CD4-positive, alpha-beta memory T cell (primary cell): Measurements from ENCODE around the gene STAP2. TPM values are rescaled to one million over a fixed set of nuclear protein-coding genes. Genes with fewer than 3 reads are reported as not detected.

ENCODE experiments used
- CTCF ChIA-PET: fragments of 350-600 bp; sonication (Branson Sonifier 250); formaldehyde crosslinking; loops from one replicate; lab custom pipeline; 2021; ENCODE audit warnings: inconsistent platforms; ENCODE audit not compliant: partially characterized antibody; lab: Charles Lee
- POLR2A ChIA-PET: fragments of 350-600 bp; sonication (Branson Sonifier 250); formaldehyde crosslinking; loops from one replicate; lab custom pipeline; 2021; ENCODE audit not compliant: partially characterized antibody; lab: Charles Lee
- DNase-seq, 5 donors: peaks; one replicate each; pipeline versions ENCODE4 v3.0.0 to v3.0.0-alpha.2; 2020 to 2022; ENCODE audit warnings: mixed read lengths in 1 of 5
- H3K27ac ChIP-seq: one replicate; pipeline ENCODE4 v1.7.0; 2013; ENCODE audit warnings: low read depth, low read length
- H3K27me3 ChIP-seq: 2 replicates; pipeline ENCODE4 v1.7.0; 2013; ENCODE audit warnings: mild to moderate bottlenecking, low read length, moderate library complexity; ENCODE audit not compliant: insufficient read depth
- H3K36me3 ChIP-seq: 2 replicates; pipeline ENCODE4 v1.7.0; 2013; ENCODE audit warnings: mild to moderate bottlenecking, low read length, moderate library complexity; ENCODE audit not compliant: insufficient read depth
- H3K4me1 ChIP-seq: 2 replicates; pipeline ENCODE4 v1.7.0; 2013; ENCODE audit warnings: mild to moderate bottlenecking, low read length, moderate library complexity; ENCODE audit not compliant: insufficient read depth
- H3K4me3 ChIP-seq, 2 donors: one replicate each; pipeline ENCODE4 v1.7.0; 2013; ENCODE audit warnings: low read length in 2 of 2, mild to moderate bottlenecking in 1 of 2
- H3K9me3 ChIP-seq, 2 donors: one replicate each; pipeline ENCODE4 v1.7.0; 2013; ENCODE audit warnings: low read length in 2 of 2, control low read depth in 1 of 2; ENCODE audit not compliant: control insufficient read depth in 1 of 2
- H3K27ac Mint-ChIP-seq, 7 donors: one replicate each; pipeline ENCODE4 v1.8.0; 2020 to 2021; ENCODE audit warnings: mixed read lengths in 7 of 7, mild to moderate bottlenecking in 6 of 7, inconsistent platforms in 3 of 7, moderate library complexity in 3 of 7
- H3K27me3 Mint-ChIP-seq, 2 donors: one replicate each; pipeline ENCODE4 v1.8.0; 2020 to 2021; ENCODE audit warnings: mixed read lengths in 2 of 2
- H3K36me3 Mint-ChIP-seq, 2 donors: one replicate each; pipeline ENCODE4 v1.8.0; 2020 to 2021; ENCODE audit warnings: mixed read lengths in 2 of 2, inconsistent platforms in 1 of 2, mild to moderate bottlenecking in 1 of 2
- H3K4me1 Mint-ChIP-seq, 4 donors: one replicate each; pipeline ENCODE4 v1.8.0; 2020 to 2021; ENCODE audit warnings: mixed read lengths in 4 of 4, mild to moderate bottlenecking in 1 of 4
- H3K4me3 Mint-ChIP-seq, 8 donors: one replicate each; pipeline ENCODE4 v1.8.0; 2020 to 2021; ENCODE audit warnings: mixed read lengths in 8 of 8, mild to moderate bottlenecking in 7 of 8, moderate library complexity in 6 of 8, inconsistent platforms in 3 of 8
- H3K9me3 Mint-ChIP-seq, 8 donors: one replicate each; pipeline ENCODE4 v1.8.0; 2020 to 2021; ENCODE audit warnings: mixed read lengths in 8 of 8, mild to moderate bottlenecking in 5 of 8, inconsistent platforms in 3 of 8, moderate library complexity in 1 of 8
- intact Hi-C: fragments of 100-400 bp; cut with micrococcal nuclease; formaldehyde crosslinking; loops from one replicate; pipeline ENCODE4 v1.15.1; 2023
- polyA plus RNA-seq, 2 donors: library from polyadenylated mRNA; unstranded; fragments of 300-500 nt; fragmentation: Illumina TruSeq; gene quantifications; one replicate each; pipeline ENCODE4 v1.2.3, GENCODE V29; 2021
- total RNA-seq, 2 experiments: library from RNA; stranded (reverse); gene quantifications; one replicate each; pipeline ENCODE4 v1.2.3, GENCODE V29; 2021

STAP2 gene
- total and polyA plus RNA-seq, 4 experiments from 2014 or later = 0.86 to 2.6 (median 2.3) TPM

- Mint-ChIP-seq H3K27me3 (peaks cover 0 to 6% of the 10 kb centered on the region in 2 donors), H3K9me3 (no peaks in the 10 kb centered on the region), H3K36me3 (no peaks in the 10 kb centered on the region), H3K27ac (no peak overlapping the region), H3K4me1 (peaks cover 13 to 31% (median 20%) of the 10 kb centered on the region in 4 donors), H3K4me3 (peak overlapping the region in 3 of 8 donors; percentile 7 to 57 (median 28))
- H3K27me3 ChIP-seq = no peaks in the 10 kb centered on the region
- no peak for DNase-seq
- H3K9me3 ChIP-seq = no peaks in the 10 kb centered on the region
- H3K27ac ChIP-seq = no peak overlapping the region
- no peak overlapping the region for H3K4me3 ChIP-seq
- ChIA-PET CTCF (interaction anchor here (0.6 kb wide), 1 partner anchor 641 kb away, joined by 3 read pairs; no protein-coding TSS in a partner anchor), POLR2A (interaction anchor here (1.4 kb wide), 1 partner anchor 14 kb away, joined by 3 read pairs; no protein-coding TSS in a partner anchor)
- intact Hi-C loops = no loop called here
- H3K36me3 ChIP-seq = no peaks in the 10 kb centered on the region
- peaks cover 18% of the 10 kb centered on the region for H3K4me1 ChIP-seq
These were observed 33.0 kb downstream of the STAP2 start for GRCh38 chr19:4305659-4306058.

GRCh38 chr19:4305257-4305612, 33.4 kb downstream of the STAP2 start:
- DNase-seq = no peak
- Mint-ChIP-seq H3K27ac (peak overlapping the region in 1 of 7 donors; percentile 65), H3K4me3 (peak overlapping the region in 6 of 8 donors; percentile 5 to 57 (median 22)), H3K4me1 (peaks cover 13 to 31% (median 22%) of the 10 kb centered on the region in 4 donors), H3K27me3 (peaks cover 0 to 6% of the 10 kb centered on the region in 2 donors), H3K36me3 (no peaks in the 10 kb centered on the region), H3K9me3 (no peaks in the 10 kb centered on the region)
- ChIA-PET CTCF (no interaction called here), POLR2A (interaction anchor here (1.4 kb wide), 1 partner anchor 14 kb away, joined by 3 read pairs; no protein-coding TSS in a partner anchor)
- Histone ChIP-seq H3K27ac (no peak overlapping the region), H3K4me1 (peaks cover 18% of the 10 kb centered on the region), H3K36me3 (no peaks in the 10 kb centered on the region), H3K9me3 (no peaks in the 10 kb centered on the region), H3K4me3 (no peak overlapping the region), H3K27me3 (no peaks in the 10 kb centered on the region)
- intact Hi-C loops = no loop called here

GRCh38 chr19:4304538-4305256, 33.9 kb downstream of the STAP2 start, which contains the start of gene FSD1:
Gene FSD1, plus strand, starts transcription at chr19:4304598. Its CDS starts 149 bp downstream, at chr19:4304747.
- CTCF ChIA-PET = interaction anchor here (1.9 kb wide), 1 partner anchor 36 kb away, joined by 8 read pairs; no protein-coding TSS in a partner anchor
- peak in 4 of 5 donors; percentile 38 to 51 (median 46) for DNase-seq
- POLR2A ChIA-PET = interaction anchor here (1.4 kb wide), 1 partner anchor 15 kb away, joined by 3 read pairs; no protein-coding TSS in a partner anchor
- peaks cover 0 to 6% of the 10 kb centered on the region in 2 donors for H3K27me3 Mint-ChIP-seq
- H3K4me1 ChIP-seq = peaks cover 18% of the 10 kb centered on the region
- no peaks in the 10 kb centered on the region for H3K27me3 ChIP-seq
- peak within 1 kb of the TSS; percentile 28 to 80 (median 67) for H3K4me3 Mint-ChIP-seq
- intact Hi-C loops = loop anchor here (5.0 kb wide), 1 partner anchor 38 kb away; the partner anchor contains the start of gene MPND
- no peak within 1 kb of the TSS for H3K4me3 ChIP-seq
- peaks cover 13 to 31% (median 22%) of the 10 kb centered on the region in 4 donors for H3K4me1 Mint-ChIP-seq
- no peaks in the 10 kb centered on the region for H3K36me3 Mint-ChIP-seq
- no peaks in the 10 kb centered on the region for H3K36me3 ChIP-seq
- H3K27ac ChIP-seq = no peak within 1 kb of the TSS
- no peaks in the 10 kb centered on the region for H3K9me3 Mint-ChIP-seq
- peak within 1 kb of the TSS in 5 of 7 donors; percentile 42 to 87 (median 74) for H3K27ac Mint-ChIP-seq
- H3K9me3 ChIP-seq = no peaks in the 10 kb centered on the region

GRCh38 chr19:4303819-4304537, 34.6 kb downstream of the STAP2 start:
- POLR2A ChIA-PET = no interaction called here
- peaks cover 13 to 31% (median 22%) of the 10 kb centered on the region in 4 donors for H3K4me1 Mint-ChIP-seq
- no peak overlapping the region for H3K27ac ChIP-seq

GRCh38 chr19:4302243-4302640, 36.4 kb downstream of the STAP2 start, which contains the start of gene TMIGD2:
Gene TMIGD2, minus strand, starts transcription at chr19:4302389. Its CDS starts 4 bp downstream, at chr19:4302385.
- Histone ChIP-seq H3K4me3 (no peak within 1 kb of the TSS), H3K9me3 (no peaks in the 10 kb centered on the region), H3K27ac (no peak within 1 kb of the TSS), H3K4me1 (peaks cover 18% of the 10 kb centered on the region), H3K36me3 (no peaks in the 10 kb centered on the region), H3K27me3 (no peaks in the 10 kb centered on the region)
- Mint-ChIP-seq H3K4me1 (peaks cover 13 to 32% (median 23%) of the 10 kb centered on the region in 4 donors), H3K9me3 (no peaks in the 10 kb centered on the region), H3K27me3 (peaks cover 0 to 6% of the 10 kb centered on the region in 2 donors), H3K27ac (peak within 1 kb of the TSS; percentile 13 to 95 (median 91)), H3K4me3 (peak within 1 kb of the TSS; percentile 78 to 91 (median 85)), H3K36me3 (no peaks in the 10 kb centered on the region)
- intact Hi-C loops = loop anchor here (5.0 kb wide), 1 partner anchor 40 kb away; the partner anchor contains the start of gene MPND
- ChIA-PET CTCF (no interaction called here), POLR2A (interaction anchor here (1.0 to 1.5 kb wide), 2 partner anchors 26 to 41 kb away, joined by 3 to 6 read pairs; no protein-coding TSS in a partner anchor)
- DNase-seq = no peak

More at GRCh38 chr19:4303819-4304537, 34.6 kb downstream of the STAP2 start:
- Histone ChIP-seq H3K4me1 (peaks cover 18% of the 10 kb centered on the region), H3K4me3 (no peak overlapping the region), H3K9me3 (no peaks in the 10 kb centered on the region), H3K27me3 (no peaks in the 10 kb centered on the region), H3K36me3 (no peaks in the 10 kb centered on the region)
- intact Hi-C loops = loop anchor here (5.0 kb wide), 1 partner anchor 38 kb away; the partner anchor contains the start of gene MPND
- CTCF ChIA-PET = interaction anchor here (1.9 kb wide), 1 partner anchor 35 kb away, joined by 8 read pairs; no protein-coding TSS in a partner anchor
- Mint-ChIP-seq H3K9me3 (no peaks in the 10 kb centered on the region), H3K4me3 (peak overlapping the region; percentile 28 to 80 (median 67)), H3K27ac (peak overlapping the region in 5 of 7 donors; percentile 42 to 87 (median 74)), H3K36me3 (no peaks in the 10 kb centered on the region), H3K27me3 (peaks cover 0 to 6% of the 10 kb centered on the region in 2 donors)
- no peak for DNase-seq

GRCh38 chr19:4301590-4302242, 36.9 kb downstream of the STAP2 start:
- Histone ChIP-seq H3K27ac (no peak overlapping the region), H3K4me1 (peaks cover 18% of the 10 kb centered on the region), H3K36me3 (no peaks in the 10 kb centered on the region), H3K9me3 (no peaks in the 10 kb centered on the region), H3K4me3 (no peak overlapping the region), H3K27me3 (no peaks in the 10 kb centered on the region)
- Mint-ChIP-seq H3K36me3 (no peaks in the 10 kb centered on the region), H3K9me3 (no peaks in the 10 kb centered on the region), H3K27me3 (peaks cover 0 to 5% of the 10 kb centered on the region in 2 donors), H3K4me1 (peaks cover 13 to 32% (median 23%) of the 10 kb centered on the region in 4 donors), H3K27ac (peak overlapping the region; percentile 13 to 95 (median 91)), H3K4me3 (peak overlapping the region; percentile 78 to 91 (median 85))
- no peak for DNase-seq
- ChIA-PET CTCF (no interaction called here), POLR2A (interaction anchor here (1.5 kb wide), 1 partner anchor 27 kb away, joined by 6 read pairs; no protein-coding TSS in a partner anchor)
- intact Hi-C loops = loop anchor here (5.0 kb wide), 1 partner anchor 41 kb away; the partner anchor contains the start of gene MPND
